B cell (primary cell): Measurements from ENCODE around the gene UGDH. TPM values are rescaled to one million over a fixed set of nuclear protein-coding genes. Genes with fewer than 3 reads are reported as not detected.
"Not testable (repeated sequence)": the region's sequence is repeated elsewhere in the genome, so short reads cannot be mapped to it uniquely, and the experiment has no call there.

Experiments
- ATAC-seq: fragments of 200-7000 bp; cut with Tn5 transposase; one replicate; pipeline ENCODE4 v1.10.0; 2021; ENCODE audit warnings: low read depth, mild to moderate bottlenecking, moderate number of reproducible peaks, moderate library complexity
- CTCF ChIA-PET: fragments of 350-600 bp; sonication (Branson Sonifier 250); formaldehyde crosslinking; loops from one replicate; lab custom pipeline; 2021; ENCODE audit warnings: antibody characterized with exemption, inconsistent platforms; lab: Charles Lee
- POLR2A ChIA-PET: fragments of 350-600 bp; sonication (Branson Sonifier 250); formaldehyde crosslinking; loops from one replicate; lab custom pipeline; 2021; ENCODE audit warnings: antibody characterized with exemption; lab: Charles Lee
- DNase-seq: peaks from one replicate; pipeline ENCODE4 v3.0.0; 2013
- H2AFZ ChIP-seq: 2 replicates; pipeline ENCODE4 v1.6.1; 2012; ENCODE audit warnings: mild to moderate bottlenecking, low read depth, low read length; ENCODE audit not compliant: insufficient read depth, poor library complexity, severe bottlenecking
- H3K27ac ChIP-seq, 2 donors: 1 replicate in 1 of 2; 2 replicates in 1 of 2; pipeline ENCODE4 v1.5.1; 2012 to 2013; ENCODE audit warnings: low read length in 2 of 2, mild to moderate bottlenecking in 2 of 2, moderate library complexity in 1 of 2
- H3K27me3 ChIP-seq, 4 experiments: fragments of 200-600 bp in 1 of 4; sonication (generic) in 1 of 4; replicated peaks in 1 of 4; 1 replicate in 2 of 4; 2 replicates in 2 of 4; pipeline versions ENCODE4 v1.6.1 to v1.7.0; 2013 to 2016; ENCODE audit warnings: low read length in 3 of 4, mild to moderate bottlenecking in 2 of 4, mixed read lengths in 1 of 4, moderate library complexity in 1 of 4; ENCODE audit not compliant: insufficient read depth in 4 of 4, control insufficient read depth in 3 of 4; ENCODE audit errors: control extremely low read depth in 1 of 4
- H3K36me3 ChIP-seq, 2 experiments: replicated peaks in 1 of 2; 1 replicate in 1 of 2; 2 replicates in 1 of 2; pipeline versions ENCODE4 v1.6.1 to v1.7.1; 2013; ENCODE audit warnings: low read length in 1 of 2; ENCODE audit not compliant: insufficient read depth in 2 of 2, control insufficient read depth in 1 of 2; ENCODE audit errors: control extremely low read depth in 1 of 2, extremely low read depth in 1 of 2
- H3K4me1 ChIP-seq, 2 donors: fragments of 200-600 bp in 1 of 2; sonication (generic) in 1 of 2; 1 replicate in 1 of 2; 2 replicates in 1 of 2; pipeline versions ENCODE4 v1.5.1 to v1.6.1; 2013 to 2017; ENCODE audit warnings: low read length in 2 of 2; ENCODE audit not compliant: control insufficient read depth in 2 of 2, insufficient read depth in 2 of 2
- H3K4me2 ChIP-seq: replicated peaks from 2 replicates; pipeline ENCODE3; 2012; ENCODE audit warnings: mild to moderate bottlenecking, low read depth, low read length; ENCODE audit not compliant: poor library complexity, severe bottlenecking
- H3K4me3 ChIP-seq, 5 experiments: fragments of 200-600 bp in 1 of 5; sonication (generic) in 1 of 5; 1 replicate in 3 of 5; 2 replicates in 2 of 5; pipeline versions ENCODE4 v1.5.1 to v1.7.0; 2011 to 2016; ENCODE audit warnings: low read length in 4 of 5, mild to moderate bottlenecking in 4 of 5, low read depth in 2 of 5, control low read depth in 1 of 5, moderate library complexity in 1 of 5; ENCODE audit not compliant: insufficient read depth in 1 of 5; ENCODE audit errors: control extremely low read depth in 1 of 5, extremely low read depth in 1 of 5
- H3K79me2 ChIP-seq: fragments of 200-600 bp; sonication (generic); one replicate; pipeline ENCODE4 v1.6.0; 2016; ENCODE audit warnings: low read length; ENCODE audit not compliant: control insufficient read depth, insufficient read depth
- H3K9ac ChIP-seq: fragments of 200-600 bp; sonication (generic); 2 replicates; pipeline ENCODE4 v1.6.1; 2017; ENCODE audit warnings: mild to moderate bottlenecking, low read length, moderate library complexity
- H3K9me3 ChIP-seq, 3 donors: one replicate each; pipeline versions ENCODE4 v1.6.1 to v1.7.1; 2013; ENCODE audit warnings: low read length in 2 of 3; ENCODE audit not compliant: control insufficient read depth in 2 of 3, insufficient read depth in 1 of 3; ENCODE audit errors: control extremely low read depth in 1 of 3
- H4K20me1 ChIP-seq: 2 replicates; pipeline ENCODE4 v1.6.0; 2012; ENCODE audit warnings: mild to moderate bottlenecking, low read length; ENCODE audit not compliant: insufficient read depth, control insufficient read depth, poor library complexity, severe bottlenecking
- H3K27ac Mint-ChIP-seq: one replicate; pipeline ENCODE4 v1.8.0; 2021; ENCODE audit warnings: mixed read lengths
- H3K27me3 Mint-ChIP-seq: one replicate; pipeline ENCODE4 v1.8.0; 2021; ENCODE audit warnings: mixed read lengths
- H3K4me1 Mint-ChIP-seq: one replicate; pipeline ENCODE4 v1.8.0; 2021; ENCODE audit warnings: mixed read lengths
- H3K4me3 Mint-ChIP-seq: one replicate; pipeline ENCODE4 v1.8.0; 2021; ENCODE audit warnings: mixed read lengths
- H3K9me3 Mint-ChIP-seq: one replicate; pipeline ENCODE4 v1.8.0; 2022; ENCODE audit warnings: mixed read lengths; ENCODE audit not compliant: insufficient read depth
- EZH2 ChIP-seq: IDR thresholded peaks from 2 replicates; pipeline ENCODE4 v1.6.1; 2012; ENCODE audit warnings: borderline replicate concordance, low read depth, mild to moderate bottlenecking, moderate library complexity, low read length; ENCODE audit not compliant: insufficient read depth, poor library complexity, severe bottlenecking
- WGBS: methylation state at CpG from one replicate; pipeline ENCODE4 v1.1.5; 2013; ENCODE audit warnings: missing lambda C conversion rate; ENCODE audit not compliant: insufficient coverage; 5-methylcytosine and 5-hydroxymethylcytosine counted together
- intact Hi-C: fragments of 100-400 bp; cut with micrococcal nuclease; formaldehyde crosslinking; loops from one replicate; pipeline ENCODE4 v1.10.0; 2022
- polyA plus RNA-seq: library from polyadenylated mRNA; depleted of rRNA; stranded (reverse); fragments of >200 nt; gene quantifications from 2 replicates; pipeline ENCODE4 v1.2.3, GENCODE V29; 2012
- total RNA-seq, 2 donors: library from RNA; stranded (reverse); fragments of 120-200 nt in 1 of 2; gene quantifications; 1 replicate in 1 of 2; 2 replicates in 1 of 2; pipeline versions ENCODE4 v1.2.3 to v1.2.4, GENCODE V29; 2013 to 2022
- TF ChIP-seq, protein P1 (sequence below): fragments of 200-600 bp; IDR thresholded peaks from one replicate; pipeline ENCODE4 v1.8.0; 2022; ENCODE audit warnings: antibody characterized with exemption, mild to moderate bottlenecking

Gene UGDH
- total and polyA plus RNA-seq, 2 donors (not counting 1 experiment from before 2014, with no cell fraction given): 3.5 to 25.4 TPM

- POLR2A ChIA-PET: no interaction called here
Measured at GRCh38 chr4:39514888-39515401, 12.3 kb downstream of the UGDH start.

GRCh38 chr4:39514266-39514665 lies 13.0 kb downstream of the UGDH start:
- H4K20me1 ChIP-seq, H3K9ac ChIP-seq, H3K4me3 Mint-ChIP-seq, H3K79me2 ChIP-seq, H3K9me3 Mint-ChIP-seq, H3K27ac Mint-ChIP-seq, intact Hi-C loops, H3K9me3 ChIP-seq, H3K4me1 Mint-ChIP-seq, DNase-seq, H3K27me3 Mint-ChIP-seq, H3K27me3 ChIP-seq, POLR2A ChIA-PET, H3K27ac ChIP-seq, H3K4me3 ChIP-seq, H3K4me2 ChIP-seq, H2AFZ ChIP-seq, H3K4me1 ChIP-seq, ATAC-seq: not testable (repeated sequence)
- CTCF ChIA-PET: interaction anchor here (0.6 kb wide), 1 partner anchor 289 kb away, joined by 4 read pairs; no protein-coding TSS in a partner anchor
- peaks cover 4 to 16% of the 10 kb centered on the region in 2 experiments for H3K36me3 ChIP-seq
- no CpG with 5 or more reads among the region's 1 CpG for WGBS

More at GRCh38 chr4:39514888-39515401, 12.3 kb downstream of the UGDH start:
- no peaks in the 10 kb centered on the region for H3K27me3 Mint-ChIP-seq
- DNase-seq (no peak), ATAC-seq (no peak)
- H3K4me1 Mint-ChIP-seq: no peaks in the 10 kb centered on the region
- Histone ChIP-seq H2AFZ (no peak overlapping the region), H3K27ac (no peak overlapping the region), H3K4me1 (no peaks in the 10 kb centered on the region), H3K79me2 (peaks cover 6% of the 10 kb centered on the region), H4K20me1 (no peaks in the 10 kb centered on the region), H3K4me3 (no peak overlapping the region), H3K36me3 (peaks cover 4 to 14% of the 10 kb centered on the region in 2 experiments), H3K4me2 (no peak overlapping the region), H3K9ac (no peak overlapping the region), H3K27me3 (no peaks in the 10 kb centered on the region), H3K9me3 (no peaks in the 10 kb centered on the region)
- TF ChIP-seq, protein P1, sequence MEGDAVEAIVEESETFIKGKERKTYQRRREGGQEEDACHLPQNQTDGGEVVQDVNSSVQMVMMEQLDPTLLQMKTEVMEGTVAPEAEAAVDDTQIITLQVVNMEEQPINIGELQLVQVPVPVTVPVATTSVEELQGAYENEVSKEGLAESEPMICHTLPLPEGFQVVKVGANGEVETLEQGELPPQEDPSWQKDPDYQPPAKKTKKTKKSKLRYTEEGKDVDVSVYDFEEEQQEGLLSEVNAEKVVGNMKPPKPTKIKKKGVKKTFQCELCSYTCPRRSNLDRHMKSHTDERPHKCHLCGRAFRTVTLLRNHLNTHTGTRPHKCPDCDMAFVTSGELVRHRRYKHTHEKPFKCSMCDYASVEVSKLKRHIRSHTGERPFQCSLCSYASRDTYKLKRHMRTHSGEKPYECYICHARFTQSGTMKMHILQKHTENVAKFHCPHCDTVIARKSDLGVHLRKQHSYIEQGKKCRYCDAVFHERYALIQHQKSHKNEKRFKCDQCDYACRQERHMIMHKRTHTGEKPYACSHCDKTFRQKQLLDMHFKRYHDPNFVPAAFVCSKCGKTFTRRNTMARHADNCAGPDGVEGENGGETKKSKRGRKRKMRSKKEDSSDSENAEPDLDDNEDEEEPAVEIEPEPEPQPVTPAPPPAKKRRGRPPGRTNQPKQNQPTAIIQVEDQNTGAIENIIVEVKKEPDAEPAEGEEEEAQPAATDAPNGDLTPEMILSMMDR: no peak
- TF ChIP-seq EZH2: no peak
- no peak overlapping the region for H3K27ac Mint-ChIP-seq
- no peak overlapping the region for H3K4me3 Mint-ChIP-seq
- CTCF ChIA-PET: no interaction called here
- intact Hi-C loops: no loop called here
- WGBS: no CpG with 5 or more reads among the region's 4 CpGs
- H3K9me3 Mint-ChIP-seq: no peaks in the 10 kb centered on the region
